Thoracic aorta (tissue), 2 donors: ENCODE data around the gene ASTN2. TPM values are rescaled to one million over a fixed set of nuclear protein-coding genes. Genes with fewer than 3 reads are reported as not detected.

Experiments used
- ATAC-seq: fragments of 150-250 bp; one replicate; pipeline ENCODE4 v1.8.0; 2017; ENCODE audit warnings: low read depth; ENCODE audit not compliant: insufficient number of reproducible peaks, low FRiP score
- DNase-seq: peaks from one replicate; pipeline ENCODE4 v3.0.0-alpha.2; 2020; ENCODE audit warnings: low spot score
- H3K27ac ChIP-seq, 2 donors: fragments of 200-600 bp; sonication (generic); 1 replicate in 1 of 2; 2 replicates in 1 of 2; pipeline ENCODE4 v1.5.1; 2016; ENCODE audit warnings: mild to moderate bottlenecking in 2 of 2, moderate library complexity in 2 of 2
- H3K27me3 ChIP-seq: fragments of 200-600 bp; sonication (generic); replicated peaks from 2 replicates; pipeline ENCODE4 v1.6.0; 2016; ENCODE audit warnings: mild to moderate bottlenecking; ENCODE audit not compliant: insufficient read depth
- H3K36me3 ChIP-seq: fragments of 200-600 bp; sonication (generic); one replicate; pipeline ENCODE4 v1.5.1; 2016
- H3K4me1 ChIP-seq, 2 donors: fragments of 200-600 bp; sonication (generic); 1 replicate in 1 of 2; 2 replicates in 1 of 2; pipeline versions ENCODE4 v1.5.1 to v1.6.0; 2016; ENCODE audit warnings: low read depth in 2 of 2, mild to moderate bottlenecking in 1 of 2; ENCODE audit not compliant: control insufficient read depth in 1 of 2
- H3K4me3 ChIP-seq: fragments of 200-600 bp; sonication (generic); 2 replicates; pipeline ENCODE4 v1.5.1; 2016; ENCODE audit warnings: mild to moderate bottlenecking
- H3K9me3 ChIP-seq: fragments of 200-600 bp; sonication (generic); 2 replicates; pipeline ENCODE4 v1.5.1; 2016
- CTCF ChIP-seq: fragments of 200-600 bp; sonication (generic); IDR thresholded peaks from one replicate; pipeline ENCODE4 v1.5.1; 2019; ENCODE audit warnings: antibody characterized with exemption
- total RNA-seq, 2 donors: library from RNA; depleted of rRNA; stranded (reverse); fragments of >200 nt; gene quantifications; one replicate each; pipeline versions ENCODE4 v1.1.0 to v1.2.3, GENCODE V29; 2016

Gene ASTN2
- total RNA-seq, 2 donors from 2014 or later = 6.8 to 7.1 TPM

DNA sequence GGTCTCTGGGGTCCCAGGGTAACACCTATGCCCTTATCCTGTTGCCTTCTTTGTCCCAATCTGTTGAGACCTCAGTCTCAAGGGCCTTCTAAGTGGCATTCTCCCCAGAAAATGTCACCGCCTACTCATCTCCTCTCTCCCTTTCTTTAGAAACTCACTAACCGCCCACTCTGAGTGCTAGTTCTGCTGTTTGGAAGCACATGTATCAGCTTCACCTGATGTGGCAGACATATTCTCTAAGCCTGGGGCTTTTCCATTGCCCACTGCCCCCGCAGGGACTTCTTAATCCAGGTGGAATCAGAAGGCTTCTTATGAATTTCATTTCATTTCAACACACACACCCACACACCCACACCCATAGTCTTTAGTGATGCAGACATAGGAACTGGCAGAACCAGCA lies 165.1 kb downstream of the ASTN2 start:
- no peaks in the 10 kb centered on the region for H3K9me3 ChIP-seq
- ATAC-seq = no peak
- H3K4me3 ChIP-seq = no peak overlapping the region
- H3K27me3 ChIP-seq = no peaks in the 10 kb centered on the region
- TF ChIP-seq CTCF = no peak
- DNase-seq = no peak
- H3K4me1 ChIP-seq = no peaks in the 10 kb centered on the region
- no peak overlapping the region for H3K27ac ChIP-seq
- no peaks in the 10 kb centered on the region for H3K36me3 ChIP-seq

- Histone ChIP-seq H3K4me3 (no peak overlapping the region), H3K27ac (no peak overlapping the region), H3K9me3 (no peaks in the 10 kb centered on the region), H3K27me3 (no peaks in the 10 kb centered on the region), H3K4me1 (no peaks in the 10 kb centered on the region), H3K36me3 (no peaks in the 10 kb centered on the region)
- peak; percentile 17 for TF ChIP-seq CTCF
- no peak for ATAC-seq
- DNase-seq = no peak
Observed at GRCh38 chr9:117247266-117247665, 167.6 kb downstream of the ASTN2 start.

DNA sequence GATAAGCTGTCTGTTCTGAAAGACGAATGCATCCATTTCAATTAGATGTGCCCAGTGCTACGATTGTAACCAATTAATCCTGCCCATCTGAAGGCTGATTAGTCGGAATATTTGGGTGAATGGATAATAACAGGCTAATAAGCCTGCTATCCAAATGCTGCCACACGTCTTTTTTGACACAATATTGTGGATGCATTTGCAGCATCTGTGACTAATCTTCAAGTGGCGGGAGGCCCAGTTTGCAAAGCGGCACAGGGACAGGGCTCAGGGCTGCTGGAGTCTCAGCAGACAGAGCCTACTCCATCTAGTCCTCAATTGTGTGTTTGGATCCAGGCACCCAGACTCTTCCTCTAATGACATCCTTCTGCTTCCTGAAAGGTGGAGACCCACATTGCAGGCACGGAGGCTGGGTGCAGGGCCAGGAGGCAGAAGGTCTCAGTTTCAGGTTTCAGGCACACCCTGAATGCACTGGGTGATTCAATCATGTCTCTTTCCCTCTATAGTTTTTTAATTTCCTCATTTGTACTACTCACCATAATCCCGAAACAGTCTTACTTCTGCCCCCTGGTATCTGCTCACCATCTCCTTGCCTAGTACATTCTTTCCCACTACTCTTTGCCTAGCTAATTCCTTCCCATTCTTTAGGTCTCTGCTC lies 169.6 kb downstream of the ASTN2 start:
- H3K4me3 ChIP-seq = no peak overlapping the region
- no peak for ATAC-seq
- no peak for DNase-seq
- no peak for TF ChIP-seq CTCF
- H3K4me1 ChIP-seq = no peaks in the 10 kb centered on the region
- H3K27me3 ChIP-seq = no peaks in the 10 kb centered on the region
- no peak overlapping the region for H3K27ac ChIP-seq
- H3K9me3 ChIP-seq = no peaks in the 10 kb centered on the region
- no peaks in the 10 kb centered on the region for H3K36me3 ChIP-seq

DNA sequence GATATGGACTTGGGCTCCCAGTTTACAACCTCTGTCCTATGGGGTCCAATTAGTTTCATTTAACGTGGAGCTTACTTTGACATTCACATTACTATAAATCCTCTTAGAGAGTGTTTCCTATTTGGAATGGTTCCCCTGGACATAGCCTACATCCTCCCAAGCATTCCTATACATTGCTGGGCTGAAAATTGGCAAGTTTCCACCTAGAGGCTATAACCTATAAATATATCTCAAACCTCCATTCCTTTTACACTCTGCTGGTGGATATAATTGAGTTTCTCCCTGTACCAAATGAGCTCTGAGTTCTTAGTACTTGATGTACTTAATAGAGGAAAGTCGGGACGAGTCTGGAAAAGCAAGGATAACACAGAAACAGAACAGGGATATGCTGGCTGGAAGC lies 172.8 kb downstream of the ASTN2 start:
- Histone ChIP-seq H3K9me3 (no peaks in the 10 kb centered on the region), H3K27ac (no peak overlapping the region), H3K27me3 (no peaks in the 10 kb centered on the region), H3K36me3 (no peaks in the 10 kb centered on the region), H3K4me3 (no peak overlapping the region), H3K4me1 (no peaks in the 10 kb centered on the region)
- ATAC-seq (no peak), DNase-seq (no peak)
- no peak for TF ChIP-seq CTCF

DNA sequence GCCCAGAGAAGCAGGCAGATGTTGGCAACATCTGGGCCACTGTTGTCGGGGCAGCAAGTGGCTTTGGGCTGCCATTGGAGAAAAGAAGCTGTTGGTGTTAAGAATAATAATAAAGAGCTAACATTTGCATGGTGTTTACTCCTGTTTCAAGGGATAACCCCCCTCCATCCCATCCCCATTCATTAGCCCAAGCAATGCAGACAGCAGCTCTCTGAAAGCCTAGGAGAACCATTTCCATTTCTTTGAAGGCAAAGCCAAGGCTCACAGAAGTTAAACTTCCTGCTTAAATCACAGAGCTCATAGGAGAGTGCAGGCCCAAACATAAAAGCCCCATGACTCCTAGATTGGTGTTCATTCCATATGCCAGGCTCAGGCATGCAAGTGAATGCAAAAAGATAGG lies 175.4 kb downstream of the ASTN2 start:
- H3K27me3 ChIP-seq = no peaks in the 10 kb centered on the region
- ATAC-seq (no peak), DNase-seq (no peak)
- H3K4me3 ChIP-seq = no peak overlapping the region
- H3K27ac ChIP-seq = no peak overlapping the region
- H3K36me3 ChIP-seq = no peaks in the 10 kb centered on the region
- no peaks in the 10 kb centered on the region for H3K9me3 ChIP-seq
- TF ChIP-seq CTCF = no peak
- no peaks in the 10 kb centered on the region for H3K4me1 ChIP-seq
